ENCODE measurements around the gene SLC35G6.

The SLC35G6 gene

GRCh38 chr17:7508145-7508544 is 26.9 kb downstream of the SLC35G6 start:
- no peak for DNase-seq

GRCh38 chr17:7508846-7509245 is 27.6 kb downstream of the SLC35G6 start:
- no peak for DNase-seq

DNA sequence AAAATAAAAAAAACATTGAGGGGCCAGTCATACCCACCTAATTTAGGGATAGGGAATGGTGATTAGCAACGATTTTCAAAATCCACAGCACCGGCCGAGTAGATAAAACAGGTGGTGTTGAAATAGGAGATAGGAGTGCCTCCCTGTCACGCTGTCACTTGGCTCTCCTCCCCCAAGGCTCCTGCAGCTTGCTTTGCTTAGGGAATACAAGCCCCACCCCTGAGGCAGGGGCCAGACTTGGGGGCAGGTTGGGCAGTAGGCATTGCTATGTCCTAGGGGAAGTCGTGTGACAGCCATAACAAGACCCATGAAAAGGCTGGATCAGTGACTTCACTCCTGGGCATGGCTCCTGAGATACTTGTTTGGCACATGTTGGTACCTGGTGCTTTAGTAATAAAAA is 28.7 kb downstream of the SLC35G6 start:
- DNase-seq, result no peak

GRCh38 chr17:7511108-7511507 is 29.9 kb downstream of the SLC35G6 start:
- DNase-seq, result no peak

- DNase-seq, result no peak
Measured at GRCh38 chr17:7512105-7512504, 30.9 kb downstream of the SLC35G6 start.

DNA sequence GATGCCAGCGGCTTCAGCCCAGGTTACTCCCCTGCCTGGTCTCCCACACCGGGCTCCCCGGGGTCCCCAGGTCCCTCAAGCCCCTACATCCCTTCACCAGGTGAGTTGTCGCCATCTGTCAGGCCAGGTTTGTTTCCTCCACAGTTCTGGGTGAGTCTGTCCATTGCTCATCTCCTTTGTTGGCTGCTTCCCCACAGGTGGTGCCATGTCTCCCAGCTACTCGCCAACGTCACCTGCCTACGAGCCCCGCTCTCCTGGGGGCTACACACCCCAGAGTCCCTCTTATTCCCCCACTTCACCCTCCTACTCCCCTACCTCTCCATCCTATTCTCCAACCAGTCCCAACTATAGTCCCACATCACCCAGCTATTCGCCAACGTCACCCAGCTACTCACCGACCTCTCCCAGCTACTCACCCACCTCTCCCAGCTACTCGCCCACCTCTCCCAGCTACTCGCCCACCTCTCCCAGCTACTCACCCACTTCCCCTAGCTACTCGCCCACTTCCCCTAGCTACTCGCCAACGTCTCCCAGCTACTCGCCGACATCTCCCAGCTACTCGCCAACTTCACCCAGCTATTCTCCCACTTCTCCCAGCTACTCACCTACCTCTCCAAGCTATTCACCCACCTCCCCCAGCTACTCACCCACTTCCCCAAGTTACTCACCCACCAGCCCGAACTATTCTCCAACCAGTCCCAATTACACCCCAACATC is 31.7 kb downstream of the SLC35G6 start:
- no peak for DNase-seq

DNA sequence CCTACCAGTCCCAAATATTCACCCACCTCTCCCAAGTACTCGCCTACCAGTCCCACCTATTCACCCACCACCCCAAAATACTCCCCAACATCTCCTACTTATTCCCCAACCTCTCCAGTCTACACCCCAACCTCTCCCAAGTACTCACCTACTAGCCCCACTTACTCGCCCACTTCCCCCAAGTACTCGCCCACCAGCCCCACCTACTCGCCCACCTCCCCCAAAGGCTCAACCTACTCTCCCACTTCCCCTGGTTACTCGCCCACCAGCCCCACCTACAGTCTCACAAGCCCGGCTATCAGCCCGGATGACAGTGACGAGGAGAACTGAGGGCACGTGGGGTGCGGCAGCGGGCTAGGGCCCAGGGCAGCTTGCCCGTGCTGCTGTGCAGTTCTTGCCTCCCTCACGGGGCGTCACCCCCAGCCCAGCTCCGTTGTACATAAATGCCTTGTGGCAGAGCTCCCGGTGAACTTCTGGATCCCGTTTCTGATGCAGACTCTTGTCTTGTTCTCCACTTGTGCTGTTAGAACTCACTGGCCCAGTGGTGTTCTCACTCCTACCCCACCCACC is 32.7 kb downstream of the SLC35G6 start:
- DNase-seq, result no peak

DNA sequence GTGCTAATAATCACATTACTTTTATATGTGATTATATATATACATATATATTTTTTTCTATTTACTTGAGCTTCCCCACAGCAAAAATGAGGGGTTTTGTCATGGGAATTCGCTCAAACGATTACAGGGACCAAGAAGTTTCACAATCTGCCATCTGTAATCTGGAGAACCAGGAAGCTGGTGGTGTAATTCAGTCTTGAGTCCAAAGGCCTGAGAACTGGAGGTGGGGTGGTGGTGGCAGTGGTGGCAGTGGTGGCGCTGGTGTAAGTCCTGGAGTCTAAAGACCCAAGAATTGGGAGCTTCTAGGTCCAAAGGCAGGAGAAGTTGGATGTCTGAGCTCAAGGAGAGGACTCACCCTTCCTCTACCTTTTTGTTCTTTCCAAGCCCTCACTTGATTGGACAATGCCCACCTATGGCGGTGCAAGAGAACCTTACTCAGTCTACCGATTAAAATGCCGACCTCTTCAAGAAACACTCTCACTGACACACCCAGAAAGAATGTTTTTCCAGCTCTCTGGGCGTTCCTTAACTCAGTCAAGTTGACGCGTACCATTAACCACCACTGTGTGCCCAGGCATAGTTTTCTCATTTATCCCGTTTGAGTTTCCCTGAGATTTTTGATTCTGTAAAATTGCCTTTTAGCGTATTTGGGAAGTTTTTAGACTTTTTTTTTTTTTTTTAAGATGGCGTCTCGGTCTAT is 34.8 kb downstream of the SLC35G6 start:
- DNase-seq, result no peak

DNA sequence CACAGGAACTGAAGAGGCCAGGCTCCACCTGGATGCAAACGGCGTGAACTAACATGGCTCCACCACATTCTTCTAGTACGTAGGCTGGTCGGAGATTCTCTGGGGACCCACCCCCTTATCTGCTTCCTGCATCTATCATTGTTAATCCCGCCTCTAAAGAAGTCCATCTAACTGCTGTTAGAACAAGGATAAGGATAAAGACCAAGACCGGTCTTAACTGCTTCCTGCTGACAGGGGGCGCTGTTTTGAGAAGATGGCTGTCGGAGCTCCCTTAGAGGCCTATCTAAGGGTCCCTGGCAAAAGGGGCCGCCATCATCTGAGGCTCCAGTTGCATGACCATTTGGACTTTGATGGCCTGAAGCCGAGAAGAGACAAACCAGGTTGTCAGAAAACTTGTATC is 41.8 kb downstream of the SLC35G6 start:
- peak; percentile 47 for DNase-seq

DNA sequence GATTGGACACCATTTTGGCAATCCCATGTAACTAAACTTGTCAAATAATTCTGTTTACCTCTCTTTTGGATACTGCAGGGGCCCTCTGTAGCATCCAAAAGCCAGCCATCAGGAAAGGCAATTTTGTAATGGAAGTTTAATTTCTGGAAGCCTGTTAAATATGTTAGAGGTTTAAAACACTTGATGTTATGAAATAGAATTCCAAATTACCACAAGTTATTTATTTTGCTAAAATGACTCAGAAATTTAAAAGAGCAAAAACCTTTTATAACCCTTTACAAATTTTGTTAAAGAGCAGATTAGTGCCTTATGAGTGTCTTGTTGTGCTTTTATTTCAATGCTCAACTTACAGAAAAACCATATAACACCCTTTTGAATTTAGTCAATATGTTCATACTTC is 47.6 kb downstream of the SLC35G6 start:
- no peak for DNase-seq

- DNase-seq, result no peak
Measured at GRCh38 chr17:7530023-7530900, 49.0 kb downstream of the SLC35G6 start.

All from CD4-positive, alpha-beta T cell treated with Interleukin-15 for 1 hour (primary cell).